ENCODE data around the gene ARMH3. TPM values are rescaled to one million over a fixed set of nuclear protein-coding genes. Genes with fewer than 3 reads are reported as not detected.

Gene ARMH3
- total RNA-seq, 1 experiment from 2014 or later, result 17.1 TPM

DNA sequence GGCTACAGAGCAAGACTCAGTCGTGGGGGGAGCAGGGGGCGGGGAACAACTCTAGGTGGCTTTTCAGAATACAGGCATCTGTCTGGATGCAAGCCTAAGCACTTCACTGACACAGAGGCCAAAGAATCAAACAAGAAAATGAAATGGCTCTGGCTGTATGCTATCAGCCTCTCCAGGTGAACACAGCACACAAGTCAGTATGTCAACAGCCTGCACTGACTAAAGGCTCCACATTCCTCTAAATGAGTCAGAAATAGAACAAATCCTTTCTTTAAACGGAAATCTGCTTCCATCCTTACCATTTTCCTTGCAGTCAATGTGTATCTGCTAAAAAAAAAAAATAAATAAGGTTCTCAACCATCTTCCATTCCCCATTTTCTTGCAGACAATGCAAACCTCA is 88.3 kb downstream of the ARMH3 start:
- Mint-ChIP-seq H3K27ac (peak overlapping the region; percentile 9; the same call in 1 of the 2 replicates), H3K36me3 (peaks cover 14% of the 10 kb centered on the region), H3K4me3 (no peak overlapping the region), H3K9me3 (no peaks in the 10 kb centered on the region), H3K4me1 (peaks cover 5% of the 10 kb centered on the region), H3K27me3 (ENCODE audit: low read depth) (no peaks in the 10 kb centered on the region)
- ATAC-seq, result no peak
- no peak for TF ChIP-seq ZNF121 (CRISPR knock-in tag; IDR thresholded peaks at IDR 0.05)
- TF ChIP-seq, protein P1, sequence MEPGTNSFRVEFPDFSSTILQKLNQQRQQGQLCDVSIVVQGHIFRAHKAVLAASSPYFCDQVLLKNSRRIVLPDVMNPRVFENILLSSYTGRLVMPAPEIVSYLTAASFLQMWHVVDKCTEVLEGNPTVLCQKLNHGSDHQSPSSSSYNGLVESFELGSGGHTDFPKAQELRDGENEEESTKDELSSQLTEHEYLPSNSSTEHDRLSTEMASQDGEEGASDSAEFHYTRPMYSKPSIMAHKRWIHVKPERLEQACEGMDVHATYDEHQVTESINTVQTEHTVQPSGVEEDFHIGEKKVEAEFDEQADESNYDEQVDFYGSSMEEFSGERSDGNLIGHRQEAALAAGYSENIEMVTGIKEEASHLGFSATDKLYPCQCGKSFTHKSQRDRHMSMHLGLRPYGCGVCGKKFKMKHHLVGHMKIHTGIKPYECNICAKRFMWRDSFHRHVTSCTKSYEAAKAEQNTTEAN (CRISPR knock-in tag; IDR thresholded peaks at IDR 0.05), result no peak
- TF ChIP-seq, protein P2, sequence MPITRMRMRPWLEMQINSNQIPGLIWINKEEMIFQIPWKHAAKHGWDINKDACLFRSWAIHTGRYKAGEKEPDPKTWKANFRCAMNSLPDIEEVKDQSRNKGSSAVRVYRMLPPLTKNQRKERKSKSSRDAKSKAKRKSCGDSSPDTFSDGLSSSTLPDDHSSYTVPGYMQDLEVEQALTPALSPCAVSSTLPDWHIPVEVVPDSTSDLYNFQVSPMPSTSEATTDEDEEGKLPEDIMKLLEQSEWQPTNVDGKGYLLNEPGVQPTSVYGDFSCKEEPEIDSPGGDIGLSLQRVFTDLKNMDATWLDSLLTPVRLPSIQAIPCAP (CRISPR knock-in tag; IDR thresholded peaks at IDR 0.05), result no peak
- TF ChIP-seq NFATC4 (CRISPR knock-in tag; IDR thresholded peaks at IDR 0.05), result no peak
- no peak for TF ChIP-seq ZNF423 (CRISPR knock-in tag; IDR thresholded peaks at IDR 0.05)
- no peak for TF ChIP-seq ZNF232 (CRISPR knock-in tag; IDR thresholded peaks at IDR 0.05)
- no peak for TF ChIP-seq ETV6 (CRISPR knock-in tag; IDR thresholded peaks at IDR 0.05)
- TF ChIP-seq, protein P3, sequence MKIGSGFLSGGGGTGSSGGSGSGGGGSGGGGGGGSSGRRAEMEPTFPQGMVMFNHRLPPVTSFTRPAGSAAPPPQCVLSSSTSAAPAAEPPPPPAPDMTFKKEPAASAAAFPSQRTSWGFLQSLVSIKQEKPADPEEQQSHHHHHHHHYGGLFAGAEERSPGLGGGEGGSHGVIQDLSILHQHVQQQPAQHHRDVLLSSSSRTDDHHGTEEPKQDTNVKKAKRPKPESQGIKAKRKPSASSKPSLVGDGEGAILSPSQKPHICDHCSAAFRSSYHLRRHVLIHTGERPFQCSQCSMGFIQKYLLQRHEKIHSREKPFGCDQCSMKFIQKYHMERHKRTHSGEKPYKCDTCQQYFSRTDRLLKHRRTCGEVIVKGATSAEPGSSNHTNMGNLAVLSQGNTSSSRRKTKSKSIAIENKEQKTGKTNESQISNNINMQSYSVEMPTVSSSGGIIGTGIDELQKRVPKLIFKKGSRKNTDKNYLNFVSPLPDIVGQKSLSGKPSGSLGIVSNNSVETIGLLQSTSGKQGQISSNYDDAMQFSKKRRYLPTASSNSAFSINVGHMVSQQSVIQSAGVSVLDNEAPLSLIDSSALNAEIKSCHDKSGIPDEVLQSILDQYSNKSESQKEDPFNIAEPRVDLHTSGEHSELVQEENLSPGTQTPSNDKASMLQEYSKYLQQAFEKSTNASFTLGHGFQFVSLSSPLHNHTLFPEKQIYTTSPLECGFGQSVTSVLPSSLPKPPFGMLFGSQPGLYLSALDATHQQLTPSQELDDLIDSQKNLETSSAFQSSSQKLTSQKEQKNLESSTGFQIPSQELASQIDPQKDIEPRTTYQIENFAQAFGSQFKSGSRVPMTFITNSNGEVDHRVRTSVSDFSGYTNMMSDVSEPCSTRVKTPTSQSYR (CRISPR knock-in tag; IDR thresholded peaks at IDR 0.05), result no peak
- no peak for TF ChIP-seq EMX1 (CRISPR knock-in tag; IDR thresholded peaks at IDR 0.05)
- TF ChIP-seq, protein P4, sequence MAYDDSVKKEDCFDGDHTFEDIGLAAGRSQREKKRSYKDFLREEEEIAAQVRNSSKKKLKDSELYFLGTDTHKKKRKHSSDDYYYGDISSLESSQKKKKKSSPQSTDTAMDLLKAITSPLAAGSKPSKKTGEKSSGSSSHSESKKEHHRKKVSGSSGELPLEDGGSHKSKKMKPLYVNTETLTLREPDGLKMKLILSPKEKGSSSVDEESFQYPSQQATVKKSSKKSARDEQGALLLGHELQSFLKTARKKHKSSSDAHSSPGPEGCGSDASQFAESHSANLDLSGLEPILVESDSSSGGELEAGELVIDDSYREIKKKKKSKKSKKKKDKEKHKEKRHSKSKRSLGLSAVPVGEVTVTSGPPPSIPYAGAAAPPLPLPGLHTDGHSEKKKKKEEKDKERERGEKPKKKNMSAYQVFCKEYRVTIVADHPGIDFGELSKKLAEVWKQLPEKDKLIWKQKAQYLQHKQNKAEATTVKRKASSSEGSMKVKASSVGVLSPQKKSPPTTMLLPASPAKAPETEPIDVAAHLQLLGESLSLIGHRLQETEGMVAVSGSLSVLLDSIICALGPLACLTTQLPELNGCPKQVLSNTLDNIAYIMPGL (CRISPR knock-in tag; IDR thresholded peaks at IDR 0.05), result no peak
- TF ChIP-seq CREM (CRISPR knock-in tag; IDR thresholded peaks at IDR 0.05), result no peak
- no peak for TF ChIP-seq NR3C1 (CRISPR knock-in tag; conservative IDR thresholded peaks at IDR 0.05; ENCODE audit: low read depth)
- no peak for TF ChIP-seq SMAD3 (CRISPR knock-in tag; IDR thresholded peaks at IDR 0.05; ENCODE audit: borderline replicate concordance)
- TF ChIP-seq, protein P5, sequence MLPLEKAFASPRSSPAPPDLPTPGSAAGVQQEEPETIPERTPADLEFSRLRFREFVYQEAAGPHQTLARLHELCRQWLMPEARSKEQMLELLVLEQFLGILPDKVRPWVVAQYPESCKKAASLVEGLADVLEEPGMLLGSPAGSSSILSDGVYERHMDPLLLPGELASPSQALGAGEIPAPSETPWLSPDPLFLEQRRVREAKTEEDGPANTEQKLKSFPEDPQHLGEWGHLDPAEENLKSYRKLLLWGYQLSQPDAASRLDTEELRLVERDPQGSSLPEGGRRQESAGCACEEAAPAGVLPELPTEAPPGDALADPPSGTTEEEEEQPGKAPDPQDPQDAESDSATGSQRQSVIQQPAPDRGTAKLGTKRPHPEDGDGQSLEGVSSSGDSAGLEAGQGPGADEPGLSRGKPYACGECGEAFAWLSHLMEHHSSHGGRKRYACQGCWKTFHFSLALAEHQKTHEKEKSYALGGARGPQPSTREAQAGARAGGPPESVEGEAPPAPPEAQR (CRISPR knock-in tag; IDR thresholded peaks at IDR 0.05), result no peak
- TF ChIP-seq ZNF671 (CRISPR knock-in tag; IDR thresholded peaks at IDR 0.05), result no peak
- no peak for TF ChIP-seq ZNF416 (CRISPR knock-in tag; IDR thresholded peaks at IDR 0.05)
- no peak for TF ChIP-seq NFE2L1 (CRISPR knock-in tag; IDR thresholded peaks at IDR 0.05)
- TF ChIP-seq, protein P6, sequence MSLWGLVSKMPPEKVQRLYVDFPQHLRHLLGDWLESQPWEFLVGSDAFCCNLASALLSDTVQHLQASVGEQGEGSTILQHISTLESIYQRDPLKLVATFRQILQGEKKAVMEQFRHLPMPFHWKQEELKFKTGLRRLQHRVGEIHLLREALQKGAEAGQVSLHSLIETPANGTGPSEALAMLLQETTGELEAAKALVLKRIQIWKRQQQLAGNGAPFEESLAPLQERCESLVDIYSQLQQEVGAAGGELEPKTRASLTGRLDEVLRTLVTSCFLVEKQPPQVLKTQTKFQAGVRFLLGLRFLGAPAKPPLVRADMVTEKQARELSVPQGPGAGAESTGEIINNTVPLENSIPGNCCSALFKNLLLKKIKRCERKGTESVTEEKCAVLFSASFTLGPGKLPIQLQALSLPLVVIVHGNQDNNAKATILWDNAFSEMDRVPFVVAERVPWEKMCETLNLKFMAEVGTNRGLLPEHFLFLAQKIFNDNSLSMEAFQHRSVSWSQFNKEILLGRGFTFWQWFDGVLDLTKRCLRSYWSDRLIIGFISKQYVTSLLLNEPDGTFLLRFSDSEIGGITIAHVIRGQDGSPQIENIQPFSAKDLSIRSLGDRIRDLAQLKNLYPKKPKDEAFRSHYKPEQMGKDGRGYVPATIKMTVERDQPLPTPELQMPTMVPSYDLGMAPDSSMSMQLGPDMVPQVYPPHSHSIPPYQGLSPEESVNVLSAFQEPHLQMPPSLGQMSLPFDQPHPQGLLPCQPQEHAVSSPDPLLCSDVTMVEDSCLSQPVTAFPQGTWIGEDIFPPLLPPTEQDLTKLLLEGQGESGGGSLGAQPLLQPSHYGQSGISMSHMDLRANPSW (CRISPR knock-in tag; conservative IDR thresholded peaks at IDR 0.05; ENCODE audit: low read depth), result no peak
- POLR2A ChIA-PET, result no interaction called here
- CTCF ChIA-PET, result no interaction called here
- DNase-seq (ENCODE audit: low spot score), result no peak
